B cell (primary cell): ENCODE measurements around the gene ISM1.

Experiments
- EZH2 ChIP-seq: IDR thresholded peaks from 2 replicates; pipeline ENCODE4 v1.6.1; 2012; ENCODE audit warnings: borderline replicate concordance, low read depth, mild to moderate bottlenecking, moderate library complexity, low read length; ENCODE audit not compliant: insufficient read depth, poor library complexity, severe bottlenecking
- TF ChIP-seq, protein P1 (sequence below): fragments of 200-600 bp; IDR thresholded peaks from one replicate; pipeline ENCODE4 v1.8.0; 2022; ENCODE audit warnings: antibody characterized with exemption, mild to moderate bottlenecking

- TF ChIP-seq, protein P1, sequence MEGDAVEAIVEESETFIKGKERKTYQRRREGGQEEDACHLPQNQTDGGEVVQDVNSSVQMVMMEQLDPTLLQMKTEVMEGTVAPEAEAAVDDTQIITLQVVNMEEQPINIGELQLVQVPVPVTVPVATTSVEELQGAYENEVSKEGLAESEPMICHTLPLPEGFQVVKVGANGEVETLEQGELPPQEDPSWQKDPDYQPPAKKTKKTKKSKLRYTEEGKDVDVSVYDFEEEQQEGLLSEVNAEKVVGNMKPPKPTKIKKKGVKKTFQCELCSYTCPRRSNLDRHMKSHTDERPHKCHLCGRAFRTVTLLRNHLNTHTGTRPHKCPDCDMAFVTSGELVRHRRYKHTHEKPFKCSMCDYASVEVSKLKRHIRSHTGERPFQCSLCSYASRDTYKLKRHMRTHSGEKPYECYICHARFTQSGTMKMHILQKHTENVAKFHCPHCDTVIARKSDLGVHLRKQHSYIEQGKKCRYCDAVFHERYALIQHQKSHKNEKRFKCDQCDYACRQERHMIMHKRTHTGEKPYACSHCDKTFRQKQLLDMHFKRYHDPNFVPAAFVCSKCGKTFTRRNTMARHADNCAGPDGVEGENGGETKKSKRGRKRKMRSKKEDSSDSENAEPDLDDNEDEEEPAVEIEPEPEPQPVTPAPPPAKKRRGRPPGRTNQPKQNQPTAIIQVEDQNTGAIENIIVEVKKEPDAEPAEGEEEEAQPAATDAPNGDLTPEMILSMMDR, result no peak
- no peak for TF ChIP-seq EZH2
Observed at GRCh38 chr20:13220904-13221297, at the start of gene ISM1.
